ENCODE data around the gene APBB2. TPM values are rescaled to one million over a fixed set of nuclear protein-coding genes. Genes with fewer than 3 reads are reported as not detected.

APBB2 gene
- total RNA-seq, 1 donor from 2014 or later, result 7.6 TPM

- intact Hi-C loops (cut with micrococcal nuclease), result no loop called here
These were observed 104.3 kb downstream of the APBB2 start for GRCh38 chr4:41110050-41110449.

- intact Hi-C loops (cut with micrococcal nuclease), result no loop called here
These were observed 105.9 kb downstream of the APBB2 start for GRCh38 chr4:41108481-41108880.

GRCh38 chr4:41106694-41107419 is 107.5 kb downstream of the APBB2 start:
- intact Hi-C loops (cut with micrococcal nuclease), result no loop called here

- intact Hi-C loops (cut with micrococcal nuclease), result no loop called here
These were observed 108.3 kb downstream of the APBB2 start for GRCh38 chr4:41106081-41106480.

- intact Hi-C loops (cut with micrococcal nuclease), result no loop called here
These were observed 110.2 kb downstream of the APBB2 start for GRCh38 chr4:41104155-41104554.

GRCh38 chr4:41103657-41104056 is 110.7 kb downstream of the APBB2 start:
- intact Hi-C loops (cut with micrococcal nuclease), result no loop called here

- intact Hi-C loops (cut with micrococcal nuclease), result no loop called here
These were observed 111.8 kb downstream of the APBB2 start for GRCh38 chr4:41102414-41103092.

- intact Hi-C loops (cut with micrococcal nuclease), result no loop called here
These were observed 116.0 kb downstream of the APBB2 start for GRCh38 chr4:41098093-41099048.

GRCh38 chr4:41095973-41096372 is 118.4 kb downstream of the APBB2 start:
- intact Hi-C loops (cut with micrococcal nuclease), result no loop called here

- intact Hi-C loops (cut with micrococcal nuclease), result no loop called here
These were observed 119.0 kb downstream of the APBB2 start for GRCh38 chr4:41095192-41095872.

GRCh38 chr4:41092128-41092527 is 122.2 kb downstream of the APBB2 start:
- intact Hi-C loops (cut with micrococcal nuclease), result no loop called here

GRCh38 chr4:41081847-41082246 is 132.5 kb downstream of the APBB2 start:
- intact Hi-C loops (cut with micrococcal nuclease), result no loop called here

- intact Hi-C loops (cut with micrococcal nuclease), result no loop called here
These were observed 133.4 kb downstream of the APBB2 start for GRCh38 chr4:41080976-41081375.

GRCh38 chr4:41079881-41080560 is 134.3 kb downstream of the APBB2 start:
- intact Hi-C loops (cut with micrococcal nuclease), result no loop called here

- intact Hi-C loops (cut with micrococcal nuclease), result no loop called here
These were observed 136.7 kb downstream of the APBB2 start for GRCh38 chr4:41077628-41078027.

- intact Hi-C loops (cut with micrococcal nuclease), result no loop called here
These were observed 137.9 kb downstream of the APBB2 start for GRCh38 chr4:41076481-41076880.

GRCh38 chr4:41074215-41074614 is 140.1 kb downstream of the APBB2 start:
- intact Hi-C loops (cut with micrococcal nuclease), result no loop called here

GRCh38 chr4:41072021-41072777 is 142.1 kb downstream of the APBB2 start:
- intact Hi-C loops (cut with micrococcal nuclease), result no loop called here

- intact Hi-C loops (cut with micrococcal nuclease), result no loop called here
These were observed 143.6 kb downstream of the APBB2 start for GRCh38 chr4:41070516-41071281.

Data from T-helper 1 cell treated with Interleukin-12 subunit alpha and Interleukin-12 subunit beta and Interleukin-4 antibody, amounts not matched to agents 30 ng/mL and 1 ng/mL, for 36 hours (primary cell).